IMR-90 (cell line): ENCODE results near the gene RSPH3. TPM values are rescaled to one million over a fixed set of nuclear protein-coding genes. Genes with fewer than 3 reads are reported as not detected.

Experiments used
- ATAC-seq: fragments of 200-7000 bp; cut with Tn5 transposase; 2 replicates; pipeline ENCODE4 v1.9.1; 2020; ENCODE audit warnings: low read depth, mild to moderate bottlenecking, moderate library complexity
- BruUV-seq: library from RNA; stranded (reverse); fragments of 400-500 nt; replicated peaks from 2 replicates; lab custom pipeline; 2021; lab: Mats Ljungman, UMichigan
- CTCF ChIA-PET: fragments of 300-600 bp; formaldehyde crosslinking; extraction: SDS; loops from one replicate; lab custom pipeline; 2021; ENCODE audit warnings: antibody characterized with exemption; lab: Yijun Ruan, JAX
- POLR2A ChIA-PET: fragments of 300-600 bp; sonication (Branson Sonifier 250); formaldehyde crosslinking; loops from one replicate; lab custom pipeline; 2022; ENCODE audit warnings: antibody characterized with exemption; ENCODE audit not compliant: unreplicated experiment; lab: Charles Lee
- DNase-seq: peaks from one replicate; pipeline ENCODE4 v3.0.0; 2013
- H2AFZ ChIP-seq: replicated peaks from 2 replicates; pipeline ENCODE3; 2013; ENCODE audit warnings: low read length, mild to moderate bottlenecking; ENCODE audit not compliant: poor library complexity
- H2AK5ac ChIP-seq: 2 replicates; pipeline ENCODE4 v1.6.1; 2013; ENCODE audit warnings: low read depth, low read length, inconsistent platforms
- H2AK9ac ChIP-seq: replicated peaks from 2 replicates; pipeline ENCODE3; 2013; ENCODE audit warnings: mild to moderate bottlenecking, low read depth, low read length, moderate library complexity; ENCODE audit not compliant: poor library complexity
- H2BK120ac ChIP-seq: 2 replicates; pipeline ENCODE4 v1.6.1; 2013; ENCODE audit warnings: low read depth, low read length, inconsistent platforms
- H2BK15ac ChIP-seq: 3 replicates; pipeline ENCODE4 v1.6.1; 2013; ENCODE audit warnings: low read depth, low read length, inconsistent platforms
- H2BK20ac ChIP-seq: 2 replicates; pipeline ENCODE4 v1.6.1; 2013; ENCODE audit warnings: low read depth, mild to moderate bottlenecking, inconsistent platforms, low read length, moderate library complexity
- H2BK5ac ChIP-seq: 2 replicates; pipeline ENCODE4 v1.6.1; 2013; ENCODE audit warnings: mild to moderate bottlenecking, low read depth, low read length, inconsistent platforms; ENCODE audit not compliant: poor library complexity, severe bottlenecking
- H3K14ac ChIP-seq: replicated peaks from 2 replicates; pipeline ENCODE4 v1.6.1; 2013; ENCODE audit warnings: low read depth, low read length, inconsistent platforms
- H3K18ac ChIP-seq: 2 replicates; pipeline ENCODE4 v1.6.1; 2013; ENCODE audit warnings: low read depth, low read length, control low read depth
- H3K23ac ChIP-seq: 2 replicates; pipeline ENCODE4 v1.6.1; 2013; ENCODE audit warnings: low read depth, low read length, inconsistent platforms
- H3K27ac ChIP-seq: 2 replicates; pipeline ENCODE4 v1.5.1; 2013; ENCODE audit warnings: mild to moderate bottlenecking, control low read depth, low read length; ENCODE audit not compliant: insufficient read depth
- H3K27me3 ChIP-seq: 2 replicates; pipeline ENCODE4 v1.6.1; 2013; ENCODE audit warnings: low read length; ENCODE audit not compliant: control insufficient read depth, insufficient read depth
- H3K36me3 ChIP-seq: 2 replicates; pipeline ENCODE4 v1.6.1; 2013; ENCODE audit warnings: low read length, mixed read lengths; ENCODE audit not compliant: control insufficient read depth, insufficient read depth
- H3K4ac ChIP-seq: 2 replicates; pipeline ENCODE4 v1.6.1; 2013; ENCODE audit warnings: low read depth, low read length, inconsistent platforms
- H3K4me1 ChIP-seq: 2 replicates; pipeline ENCODE4 v1.6.1; 2013; ENCODE audit warnings: low read length, mixed read lengths; ENCODE audit not compliant: control insufficient read depth, insufficient read depth
- H3K4me2 ChIP-seq: 2 replicates; pipeline ENCODE4 v1.6.1; 2013; ENCODE audit warnings: low read depth, mild to moderate bottlenecking, control low read depth, low read length, moderate library complexity
- H3K4me3 ChIP-seq: 2 replicates; pipeline ENCODE4 v1.5.1; 2013; ENCODE audit warnings: low read depth, mild to moderate bottlenecking, control low read depth, low read length, moderate library complexity; ENCODE audit not compliant: insufficient read depth
- H3K56ac ChIP-seq: 2 replicates; pipeline ENCODE4 v1.6.1; 2013; ENCODE audit warnings: low read length, inconsistent platforms; ENCODE audit not compliant: insufficient read depth; ENCODE audit errors: extremely low read depth
- H3K79me1 ChIP-seq, 2 experiments: 2 replicates each; pipeline ENCODE4 v1.6.1; 2013; ENCODE audit warnings: low read length in 2 of 2, inconsistent platforms in 1 of 2, low read depth in 1 of 2
- H3K9ac ChIP-seq: 2 replicates; pipeline ENCODE4 v1.6.1; 2013; ENCODE audit warnings: low read depth, low read length, control low read depth
- H3K9me1 ChIP-seq: 2 replicates; pipeline ENCODE4 v1.6.1; 2013; ENCODE audit warnings: low read length, inconsistent platforms; ENCODE audit not compliant: insufficient read depth
- H3K9me3 ChIP-seq: 2 replicates; pipeline ENCODE4 v1.6.1; 2013; ENCODE audit warnings: low read length; ENCODE audit not compliant: control insufficient read depth, insufficient read depth
- H4K20me1 ChIP-seq: 2 replicates; pipeline ENCODE4 v1.6.1; 2013; ENCODE audit warnings: low read length, inconsistent platforms; ENCODE audit not compliant: insufficient read depth
- H4K5ac ChIP-seq: 2 replicates; pipeline ENCODE4 v1.6.1; 2013; ENCODE audit warnings: mild to moderate bottlenecking, low read depth, low read length, control low read depth
- H4K8ac ChIP-seq, 2 experiments: 2 replicates each; pipeline ENCODE4 v1.6.1; 2013; ENCODE audit warnings: low read depth in 2 of 2, low read length in 2 of 2, control low read depth in 1 of 2, inconsistent platforms in 1 of 2
- H4K91ac ChIP-seq: 2 replicates; pipeline ENCODE4 v1.6.1; 2013; ENCODE audit warnings: low read depth, low read length, inconsistent platforms; ENCODE audit not compliant: insufficient read depth
- CEBPB ChIP-seq: IDR thresholded peaks from 2 replicates; pipeline ENCODE4 v1.6.1; 2012; ENCODE audit warnings: low read depth, low read length, improper control_type of control experiment
- CTCF ChIP-seq: conservative IDR thresholded peaks from 2 replicates; pipeline ENCODE4 v1.5.1; 2012; ENCODE audit warnings: mild to moderate bottlenecking, low read depth, low read length, improper control_type of control experiment
- ELK1 ChIP-seq: fragments of 150-350 bp; IDR thresholded peaks from 2 replicates; pipeline ENCODE4 v1.6.1; 2016; ENCODE audit warnings: low read depth, mild to moderate bottlenecking, low read length, moderate library complexity, borderline replicate concordance
- FOS ChIP-seq: fragments of 150-350 bp; IDR thresholded peaks from 2 replicates; pipeline ENCODE4 v1.6.1; 2016; ENCODE audit warnings: low read depth, low read length
- MAFK ChIP-seq: IDR thresholded peaks from 2 replicates; pipeline ENCODE4 v1.6.1; 2012; ENCODE audit warnings: low read depth, low read length, improper control_type of control experiment
- MXI1 ChIP-seq: IDR thresholded peaks from 2 replicates; pipeline ENCODE4 v1.6.1; 2012; ENCODE audit warnings: low read depth, mild to moderate bottlenecking, low read length, moderate library complexity, borderline replicate concordance
- NFE2L2 ChIP-seq: fragments of 150-350 bp; IDR thresholded peaks from 2 replicates; pipeline ENCODE4 v1.6.1; 2016; ENCODE audit warnings: low read depth, mild to moderate bottlenecking, low read length
- POLR2A ChIP-seq: IDR thresholded peaks from 2 replicates; pipeline ENCODE4 v1.6.1; 2012; ENCODE audit warnings: mild to moderate bottlenecking, low read depth, low read length
- RAD21 ChIP-seq: IDR thresholded peaks from 2 replicates; pipeline ENCODE4 v1.6.1; 2012; ENCODE audit warnings: low read length, improper control_type of control experiment
- RCOR1 ChIP-seq: IDR thresholded peaks from 2 replicates; pipeline ENCODE4 v1.6.1; 2012; ENCODE audit warnings: mild to moderate bottlenecking, low read length, improper control_type of control experiment; ENCODE audit not compliant: insufficient replicate concordance
- USF2 ChIP-seq: fragments of 150-350 bp; IDR thresholded peaks from 2 replicates; pipeline ENCODE4 v1.6.1; 2017; ENCODE audit warnings: mild to moderate bottlenecking, antibody characterized with exemption, low read length, low read depth
- WGBS, 2 experiments: methylation state at CpG; one replicate each; pipeline versions ENCODE4 v1.1.5 to v1.1.7; 2013; ENCODE audit warnings: missing lambda C conversion rate in 2 of 2; ENCODE audit not compliant: insufficient read length in 1 of 2; ENCODE audit errors: extremely low coverage in 2 of 2; 5-methylcytosine and 5-hydroxymethylcytosine counted together
- dilution Hi-C: fragments of 300-500 bp; cut with HindIII; formaldehyde crosslinking; loops from one replicate; pipeline ENCODE4 v1.14.3; 2018; ENCODE audit warnings: low sequenced_read_pairs; ENCODE audit not compliant: unreplicated experiment
- in situ Hi-C: fragments of 300-500 bp; cut with MboI; formaldehyde crosslinking; loops from 3 replicates; pipeline ENCODE4 v1.14.3; 2019; ENCODE audit warnings: low sequenced_read_pairs, inconsistent platforms, mixed read lengths
- intact Hi-C: fragments of 100-400 bp; cut with micrococcal nuclease; formaldehyde crosslinking; loops from 2 replicates; pipeline ENCODE4 v1.10.0; 2022
- polyA plus RNA-seq, 3 experiments: library from polyadenylated mRNA; depleted of rRNA; stranded (reverse); fragments of >200 nt; gene quantifications; 2 replicates each; pipeline ENCODE4 v1.2.3, GENCODE V29; 2012; ENCODE audit warnings: low replicate concordance in 1 of 3
- total RNA-seq: library from RNA; depleted of rRNA; stranded (reverse); fragments of >200 nt; gene quantifications from 2 replicates; pipeline ENCODE4 v1.2.3, GENCODE V29; 2012

Gene RSPH3
- total and polyA plus RNA-seq, 2 of the 4 experiments (the other 2 are of a cell fraction) = 1.7 to 3.0 TPM

GRCh38 chr6:159002432-159003155 lies 2.6 kb upstream of the RSPH3 start:
- Histone ChIP-seq H2BK15ac (no peak overlapping the region), H3K4ac (no peak overlapping the region), H3K79me1 (peaks cover 2 to 7% of the 10 kb centered on the region in 2 experiments; a peak in 2 of 4 replicates), H3K18ac (no peak overlapping the region), H2AK9ac (no peak overlapping the region), H2BK5ac (peak overlapping the region; percentile 36), H2BK120ac (no peak overlapping the region), H4K20me1 (no peaks in the 10 kb centered on the region), H2AK5ac (peak overlapping the region; percentile 58; the same call in 1 of the 2 replicates), H3K4me2 (no peak overlapping the region), H2AFZ (peak overlapping the region; percentile 80), H3K27me3 (no peaks in the 10 kb centered on the region), H3K23ac (no peak overlapping the region), H3K9me3 (no peaks in the 10 kb centered on the region), H3K14ac (0 out of 2 replicates have a peak overlapping the region, but pooled peaks have one; percentile 9), H2BK20ac (no peak overlapping the region), H3K9me1 (no peaks in the 10 kb centered on the region), H4K91ac (peak overlapping the region; percentile 42; the same call in 1 of the 2 replicates), H3K27ac (no peak overlapping the region), H3K4me1 (peaks cover 4% of the 10 kb centered on the region; the same call in 1 of the 2 replicates), H3K36me3 (no peaks in the 10 kb centered on the region), H3K4me3 (no peak overlapping the region), H3K56ac (no peak overlapping the region), H4K8ac (peak overlapping the region in 1 of 2 experiments; percentile 38; a peak in 1 of 4 replicates), H4K5ac (peak overlapping the region; percentile 23; the same call in 1 of the 2 replicates), H3K9ac (no peak overlapping the region)
- DNase-seq (peak; percentile 61), ATAC-seq (no peak)
- dilution Hi-C loops = no loop called here
- intact Hi-C loops = no loop called here
- ChIA-PET CTCF (no interaction called here), POLR2A (no interaction called here)
- in situ Hi-C loops = no loop called here
- TF ChIP-seq POLR2A = no peak
- TF ChIP-seq MXI1 = no peak
- TF ChIP-seq FOS = no peak
- TF ChIP-seq NFE2L2 = no peak
- no peak for TF ChIP-seq MAFK
- TF ChIP-seq RCOR1 = no peak
- TF ChIP-seq ELK1 = no peak
- TF ChIP-seq CEBPB = no peak
- no peak for TF ChIP-seq RAD21
- no peak for TF ChIP-seq USF2
- TF ChIP-seq CTCF = no peak
- 59% methylated on average over 6 of the region's 12 CpGs; no CpG with 5 or more reads in 1 of the 2 experiments for WGBS, 2 experiments
- BruUV-seq = no TSS peak
